Stimulated activated naive CD8-positive, alpha-beta T cell treated with anti-CD3 and anti-CD28 coated beads, Interleukin-15, Interleukin-2, amounts not matched to agents 100 ng/mL and 50 ng/mL, for 24 hours (primary cell): ENCODE measurements around the gene INO80E.

Experiments
- H3K27ac Mint-ChIP-seq: one replicate; pipeline ENCODE4 v1.8.0; 2021; ENCODE audit warnings: mild to moderate bottlenecking, mixed read lengths
- H3K27me3 Mint-ChIP-seq: one replicate; pipeline ENCODE4 v1.8.0; 2021; ENCODE audit warnings: mixed read lengths
- H3K36me3 Mint-ChIP-seq: one replicate; pipeline ENCODE4 v1.8.0; 2021; ENCODE audit warnings: low read depth, mixed read lengths
- H3K4me1 Mint-ChIP-seq: one replicate; pipeline ENCODE4 v1.8.0; 2021; ENCODE audit warnings: low read depth, mixed read lengths
- H3K4me3 Mint-ChIP-seq: one replicate; pipeline ENCODE4 v1.8.0; 2021; ENCODE audit warnings: mild to moderate bottlenecking, mixed read lengths
- H3K9me3 Mint-ChIP-seq: one replicate; pipeline ENCODE4 v1.8.0; 2021; ENCODE audit warnings: mixed read lengths

The INO80E gene

DNA sequence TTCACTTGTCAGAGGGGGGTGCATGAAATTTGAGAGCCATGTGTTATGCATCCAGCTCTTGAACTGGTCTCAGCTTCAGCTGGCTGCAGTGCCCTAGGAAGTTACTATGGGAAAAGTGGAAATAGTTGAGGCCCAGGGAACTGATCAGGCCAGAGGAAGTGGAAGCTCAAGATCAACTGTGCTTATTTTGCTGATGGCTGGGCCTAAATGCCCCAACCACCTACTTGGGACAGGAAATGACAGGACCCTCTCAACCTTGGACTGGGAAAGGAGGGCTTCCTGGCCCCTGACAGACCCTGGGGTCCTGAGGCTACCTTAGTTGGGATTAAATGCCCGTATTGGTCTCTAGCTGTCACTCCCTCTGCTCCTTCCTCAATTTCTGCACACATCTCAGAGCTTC is 23.5 kb upstream of the INO80E start:
- Mint-ChIP-seq H3K36me3 (peaks cover 31% of the 10 kb centered on the region), H3K4me1 (peaks cover 33% of the 10 kb centered on the region), H3K9me3 (peaks cover 6% of the 10 kb centered on the region), H3K27me3 (no peaks in the 10 kb centered on the region), H3K4me3 (no peak overlapping the region), H3K27ac (no peak overlapping the region)

DNA sequence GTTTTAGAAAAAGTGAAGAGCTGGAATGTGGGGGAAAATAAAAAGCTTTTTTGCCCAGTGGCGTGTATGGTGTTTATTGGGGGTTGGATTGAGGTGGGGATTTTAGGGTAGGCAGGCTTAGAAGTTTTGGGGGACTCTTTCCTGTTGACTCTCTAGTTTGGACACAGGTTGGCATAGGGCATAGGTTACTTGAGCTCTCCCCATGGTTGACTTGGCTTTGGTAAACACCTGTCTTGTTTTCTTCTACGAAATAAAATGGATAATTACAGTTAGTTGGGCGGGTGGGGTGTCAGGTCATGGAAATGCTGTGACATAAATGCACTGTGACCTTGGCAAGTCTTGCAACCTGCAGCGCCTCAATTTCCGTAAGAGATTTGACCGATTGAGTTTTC is 23.1 kb upstream of the INO80E start:
- Mint-ChIP-seq H3K4me3 (peak overlapping the region; percentile 91), H3K36me3 (peaks cover 31% of the 10 kb centered on the region), H3K27me3 (no peaks in the 10 kb centered on the region), H3K4me1 (peaks cover 33% of the 10 kb centered on the region), H3K9me3 (peaks cover 6% of the 10 kb centered on the region), H3K27ac (peak overlapping the region; percentile 93)

DNA sequence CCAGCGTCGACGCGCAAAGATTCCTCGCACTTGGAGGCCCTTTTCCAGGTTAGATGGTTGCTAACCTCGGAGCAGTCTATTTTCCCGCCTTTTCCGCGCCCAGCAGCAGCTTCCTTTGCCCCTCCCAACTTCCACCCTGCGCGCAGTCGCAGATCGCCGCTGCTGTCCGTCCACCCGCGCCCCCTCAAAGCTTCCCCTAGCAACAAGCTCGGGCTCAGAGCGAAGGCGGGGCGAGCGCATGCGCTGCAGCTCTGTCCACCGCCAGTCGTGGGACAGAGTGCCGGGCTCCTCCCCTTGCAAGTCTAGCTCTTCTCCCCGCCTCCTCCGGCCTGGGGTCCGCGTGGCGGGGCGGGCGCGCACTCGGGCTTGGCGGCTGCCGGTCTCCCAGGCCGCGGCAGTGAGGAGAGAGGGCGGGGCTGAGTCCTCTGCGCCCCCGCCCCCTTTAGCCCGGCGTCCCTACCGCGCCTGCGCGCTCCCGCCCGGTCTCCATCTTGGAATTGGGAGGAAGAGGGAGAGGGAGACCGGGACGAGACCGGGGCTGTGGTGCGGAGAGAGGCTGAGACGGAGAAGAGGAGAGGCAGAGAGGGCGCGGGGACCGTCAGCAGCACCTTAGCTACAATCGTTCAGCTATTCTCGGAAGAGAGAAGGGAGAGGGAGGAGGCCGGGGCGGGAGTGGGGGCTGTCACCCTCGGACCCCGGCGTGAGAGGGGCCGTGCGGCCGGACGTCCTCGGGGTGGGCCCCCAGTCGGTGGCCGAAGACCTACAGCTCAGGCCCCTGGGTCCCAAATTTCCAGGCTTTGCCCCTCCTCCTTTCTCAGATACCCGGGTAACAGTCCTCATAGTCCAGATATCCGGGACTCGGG is 22.4 kb upstream of the INO80E start, which contains the start of gene TAOK2:
TAOK2 (plus strand) TSS at position 485 of the 863 bp plus-strand sequence. CDS start 3,905 bp downstream, outside the sequence.
- Mint-ChIP-seq H3K27ac (peak within 1 kb of the TSS; percentile 93), H3K27me3 (no peaks in the 10 kb centered on the region), H3K4me1 (peaks cover 33% of the 10 kb centered on the region), H3K36me3 (peaks cover 30% of the 10 kb centered on the region), H3K4me3 (peak within 1 kb of the TSS; percentile 91), H3K9me3 (peaks cover 6% of the 10 kb centered on the region)

DNA sequence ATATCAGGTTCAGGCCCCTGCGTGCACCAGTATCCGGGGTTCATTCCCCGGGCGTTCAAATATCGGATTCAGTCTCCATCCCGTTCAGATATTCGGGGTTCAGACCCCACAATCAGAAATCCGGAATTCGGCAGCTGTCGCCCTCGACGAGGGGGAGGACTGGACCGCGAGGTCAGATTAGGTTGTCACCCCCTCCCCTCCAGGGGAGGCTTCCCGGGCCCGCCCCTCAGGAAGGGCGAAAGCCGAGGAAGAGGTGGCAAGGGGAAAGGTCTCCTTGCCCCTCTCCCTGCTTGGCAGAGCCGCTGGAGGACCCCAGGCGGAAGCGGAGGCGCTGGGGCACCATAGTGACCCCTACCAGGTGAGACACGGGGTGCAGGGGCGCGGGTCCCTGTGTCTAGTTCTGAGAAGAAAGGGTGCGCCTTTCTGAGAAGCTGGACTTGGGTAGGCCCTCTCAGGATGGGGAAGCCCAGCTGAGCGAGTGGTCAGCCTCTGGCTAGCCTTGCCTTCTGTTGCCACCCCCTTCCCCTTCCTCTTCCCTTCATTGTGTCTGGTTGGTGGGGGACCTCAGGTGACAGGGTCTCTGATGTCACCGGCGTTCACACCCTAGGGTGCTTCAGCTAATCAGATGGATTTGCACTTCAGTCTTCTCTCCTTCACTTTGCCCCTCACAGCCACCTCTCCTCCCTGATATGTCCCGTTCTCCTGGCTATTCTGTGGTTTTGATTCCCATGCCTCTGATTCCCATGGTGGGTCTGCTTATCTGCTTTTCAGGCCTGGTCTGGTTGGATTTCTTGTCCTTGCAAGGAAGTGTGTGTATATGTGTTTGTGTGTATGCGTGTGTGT is 21.5 kb upstream of the INO80E start:
- H3K27me3 Mint-ChIP-seq = no peaks in the 10 kb centered on the region
- peaks cover 33% of the 10 kb centered on the region for H3K4me1 Mint-ChIP-seq
- peaks cover 34% of the 10 kb centered on the region for H3K36me3 Mint-ChIP-seq

DNA sequence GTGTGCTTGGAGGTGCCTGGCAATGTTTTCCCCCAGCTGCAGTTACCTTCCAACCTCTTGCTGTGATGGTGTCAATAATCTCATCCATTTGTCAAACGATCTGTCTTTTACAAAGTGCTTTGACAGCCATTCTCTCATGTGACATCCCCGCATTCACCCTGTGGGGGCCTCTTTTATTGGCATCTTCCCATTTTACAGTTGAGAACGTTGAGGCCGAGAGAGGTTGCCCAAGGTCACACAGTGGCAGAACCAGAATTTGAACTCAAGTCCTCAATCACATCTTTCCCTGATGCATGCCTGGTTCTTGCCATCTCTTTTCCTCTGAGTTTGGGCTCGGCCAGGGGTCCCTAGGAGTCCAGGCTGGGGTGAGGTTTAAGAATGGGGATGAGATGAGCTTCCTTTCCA is 20.9 kb upstream of the INO80E start:
- Mint-ChIP-seq H3K4me1 (peaks cover 33% of the 10 kb centered on the region), H3K4me3 (peak overlapping the region; percentile 91), H3K9me3 (peaks cover 6% of the 10 kb centered on the region), H3K36me3 (peaks cover 35% of the 10 kb centered on the region), H3K27me3 (no peaks in the 10 kb centered on the region), H3K27ac (peak overlapping the region; percentile 93)

More for the DNA sequence above, 21.5 kb upstream of the INO80E start:
- Mint-ChIP-seq H3K9me3 (peaks cover 6% of the 10 kb centered on the region), H3K27ac (peak overlapping the region; percentile 93), H3K4me3 (peak overlapping the region; percentile 91)

DNA sequence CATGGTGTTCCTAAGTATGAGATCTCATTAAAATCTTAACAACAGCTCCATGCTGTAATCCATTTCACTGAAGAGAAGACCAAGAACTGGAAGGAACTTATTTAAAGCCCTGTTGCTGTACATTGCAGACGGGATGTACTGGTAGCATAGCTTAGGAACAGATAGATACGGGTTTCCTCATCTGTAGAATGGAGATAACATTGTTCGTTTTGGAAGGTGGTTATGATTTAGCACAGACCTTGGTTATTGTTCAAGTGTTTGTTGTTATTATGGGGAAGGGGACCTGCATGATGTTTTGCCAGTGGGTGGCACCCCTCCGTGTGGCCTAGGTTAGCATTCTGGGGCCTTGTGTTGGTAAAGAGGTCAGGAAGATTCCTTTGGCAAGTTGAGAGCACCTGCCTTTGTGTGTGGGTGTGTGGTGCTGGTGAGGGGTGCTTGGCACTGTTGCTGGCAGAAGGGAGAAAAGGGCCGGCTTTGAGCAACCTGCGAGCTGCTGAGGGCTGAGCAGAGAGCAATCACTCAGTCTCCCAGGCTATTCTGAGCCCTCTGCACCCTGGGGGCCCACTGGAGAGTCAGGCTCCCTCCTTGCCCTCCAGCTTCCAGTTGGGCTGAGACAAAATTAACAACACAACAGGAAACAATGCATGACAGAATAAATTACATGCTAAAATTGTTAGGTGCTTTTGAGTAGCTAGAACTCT is 20.1 kb upstream of the INO80E start:
- Mint-ChIP-seq H3K9me3 (peaks cover 6% of the 10 kb centered on the region), H3K36me3 (peaks cover 41% of the 10 kb centered on the region), H3K4me3 (peak overlapping the region; percentile 91), H3K27ac (peak overlapping the region; percentile 53), H3K4me1 (peaks cover 33% of the 10 kb centered on the region), H3K27me3 (no peaks in the 10 kb centered on the region)

DNA sequence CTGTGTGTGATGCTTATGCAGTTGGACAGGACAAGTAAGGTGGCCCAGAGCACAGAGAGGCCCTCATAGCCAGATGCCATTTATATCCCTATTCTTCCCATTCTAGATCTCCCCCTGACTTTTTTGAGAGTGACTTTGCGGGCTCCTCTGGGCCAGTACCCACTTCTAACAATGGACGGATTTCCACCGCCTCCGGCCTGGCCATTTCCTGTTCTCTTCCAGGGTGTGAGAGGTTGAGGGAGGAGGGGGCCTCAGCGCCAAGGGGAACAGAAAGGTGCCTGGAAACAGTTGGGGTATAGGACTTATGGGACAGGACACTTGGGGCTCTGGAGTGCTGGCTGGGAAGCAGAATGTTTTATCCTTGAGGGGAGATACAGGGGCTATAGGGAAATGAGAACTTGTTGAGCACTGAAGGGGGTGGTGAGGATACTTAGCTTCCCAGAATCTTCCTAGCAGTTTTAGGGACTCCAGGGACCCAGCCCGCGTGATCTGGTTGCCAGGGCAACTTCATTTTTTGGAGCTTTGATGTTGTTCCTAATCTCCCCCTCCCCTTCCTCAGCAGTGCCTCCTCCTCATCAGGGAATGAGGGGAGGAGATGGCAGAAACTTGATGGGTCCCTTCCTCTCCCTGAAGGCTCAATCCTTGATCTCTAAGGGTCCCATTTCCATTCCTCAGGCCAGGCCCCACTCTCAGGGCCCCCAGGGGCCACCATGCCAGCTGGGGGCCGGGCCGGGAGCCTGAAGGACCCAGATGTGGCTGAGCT is 18.8 kb upstream of the INO80E start:
- H3K36me3 Mint-ChIP-seq = peaks cover 43% of the 10 kb centered on the region
- H3K4me3 Mint-ChIP-seq = no peak overlapping the region
- H3K27me3 Mint-ChIP-seq = no peaks in the 10 kb centered on the region
- H3K9me3 Mint-ChIP-seq = peaks cover 6% of the 10 kb centered on the region
- H3K4me1 Mint-ChIP-seq = peaks cover 33% of the 10 kb centered on the region
- no peak overlapping the region for H3K27ac Mint-ChIP-seq

DNA sequence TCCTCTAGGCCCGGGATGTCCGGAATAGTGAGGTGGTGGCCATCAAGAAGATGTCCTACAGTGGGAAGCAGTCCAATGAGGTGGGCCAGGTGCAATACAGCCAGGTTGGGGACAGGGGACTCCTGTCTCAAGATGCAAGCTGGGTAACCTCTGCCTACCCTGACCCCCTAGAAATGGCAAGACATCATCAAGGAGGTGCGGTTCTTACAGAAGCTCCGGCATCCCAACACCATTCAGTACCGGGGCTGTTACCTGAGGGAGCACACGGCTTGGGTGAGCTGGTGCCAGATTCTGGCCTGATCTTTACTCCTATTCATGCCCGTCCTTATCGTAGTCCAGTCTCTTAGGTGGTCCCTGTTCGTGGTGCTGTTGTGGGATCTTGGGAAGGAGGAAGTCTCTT is 18.0 kb upstream of the INO80E start:
- Mint-ChIP-seq H3K27ac (peak overlapping the region; percentile 41), H3K9me3 (peaks cover 2% of the 10 kb centered on the region), H3K36me3 (peaks cover 41% of the 10 kb centered on the region)

DNA sequence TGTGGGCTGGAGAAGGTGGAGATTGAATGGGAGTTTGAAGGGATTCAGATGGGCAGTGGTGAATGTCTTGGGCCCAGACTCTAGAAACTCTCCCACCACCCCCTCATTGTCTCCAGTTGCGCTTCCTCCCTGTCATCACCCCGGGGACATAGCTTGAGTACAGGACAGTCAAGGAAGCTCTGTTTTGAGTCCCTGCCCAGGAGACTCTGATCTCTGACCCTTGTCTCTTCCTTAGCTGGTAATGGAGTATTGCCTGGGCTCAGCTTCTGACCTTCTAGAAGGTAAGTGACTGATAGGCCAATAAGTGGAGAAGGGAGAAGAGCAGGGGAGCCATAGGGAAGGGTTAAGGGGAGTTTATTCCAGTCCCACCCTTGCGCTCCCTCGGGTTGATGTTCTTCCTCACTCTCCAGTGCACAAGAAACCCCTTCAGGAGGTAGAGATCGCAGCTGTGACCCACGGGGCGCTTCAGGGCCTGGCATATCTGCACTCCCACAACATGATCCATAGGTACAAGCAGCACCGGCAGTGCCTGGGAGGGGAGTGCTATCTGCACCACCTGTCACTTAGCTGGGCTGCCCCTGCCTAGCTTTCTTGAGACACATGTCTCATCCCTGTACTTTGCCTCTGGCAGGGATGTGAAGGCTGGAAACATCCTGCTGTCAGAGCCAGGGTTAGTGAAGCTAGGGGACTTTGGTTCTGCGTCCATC is 17.3 kb upstream of the INO80E start:
- Mint-ChIP-seq H3K36me3 (peaks cover 44% of the 10 kb centered on the region), H3K4me1 (peaks cover 24% of the 10 kb centered on the region), H3K9me3 (no peaks in the 10 kb centered on the region), H3K27me3 (no peaks in the 10 kb centered on the region), H3K27ac (peak overlapping the region; percentile 41), H3K4me3 (no peak overlapping the region)

More for the DNA sequence above, 18.0 kb upstream of the INO80E start:
- no peaks in the 10 kb centered on the region for H3K27me3 Mint-ChIP-seq
- no peak overlapping the region for H3K4me3 Mint-ChIP-seq
- peaks cover 29% of the 10 kb centered on the region for H3K4me1 Mint-ChIP-seq

DNA sequence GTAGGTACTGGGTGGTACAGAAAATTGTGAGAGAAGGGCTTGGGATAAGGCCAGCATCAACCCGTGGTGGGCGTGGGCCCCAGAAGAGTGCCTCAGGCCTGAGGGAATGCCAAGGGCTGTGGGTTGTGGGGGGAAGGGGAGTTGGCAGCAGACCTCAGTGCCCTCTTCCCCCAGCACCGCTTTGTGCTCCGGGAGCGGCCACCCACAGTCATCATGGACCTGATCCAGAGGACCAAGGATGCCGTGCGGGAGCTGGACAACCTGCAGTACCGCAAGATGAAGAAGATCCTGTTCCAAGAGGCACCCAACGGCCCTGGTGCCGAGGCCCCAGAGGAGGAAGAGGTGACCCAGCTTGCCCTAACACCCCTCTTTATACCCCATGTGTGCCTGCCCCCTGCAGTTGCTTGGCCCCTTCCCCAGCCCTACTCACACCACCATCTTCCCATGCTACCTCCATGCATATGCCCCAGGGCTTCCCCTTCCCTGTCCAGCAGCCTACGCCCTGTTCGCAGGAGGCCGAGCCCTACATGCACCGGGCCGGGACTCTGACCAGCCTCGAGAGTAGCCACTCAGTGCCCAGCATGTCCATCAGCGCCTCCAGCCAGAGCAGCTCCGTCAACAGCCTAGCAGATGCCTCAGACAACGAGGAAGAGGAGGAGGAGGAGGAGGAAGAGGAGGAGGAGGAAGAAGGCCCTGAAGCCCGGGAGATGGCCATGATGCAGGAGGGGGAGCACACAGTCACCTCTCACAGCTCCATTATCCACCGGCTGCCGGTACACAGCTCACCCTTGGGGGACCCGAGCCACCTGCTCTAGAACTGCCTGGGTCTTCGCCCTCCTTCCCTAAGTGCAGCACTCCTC is 13.3 kb upstream of the INO80E start:
- Mint-ChIP-seq H3K4me3 (no peak overlapping the region), H3K4me1 (no peaks in the 10 kb centered on the region), H3K36me3 (peaks cover 66% of the 10 kb centered on the region), H3K9me3 (no peaks in the 10 kb centered on the region), H3K27ac (no peak overlapping the region), H3K27me3 (no peaks in the 10 kb centered on the region)

DNA sequence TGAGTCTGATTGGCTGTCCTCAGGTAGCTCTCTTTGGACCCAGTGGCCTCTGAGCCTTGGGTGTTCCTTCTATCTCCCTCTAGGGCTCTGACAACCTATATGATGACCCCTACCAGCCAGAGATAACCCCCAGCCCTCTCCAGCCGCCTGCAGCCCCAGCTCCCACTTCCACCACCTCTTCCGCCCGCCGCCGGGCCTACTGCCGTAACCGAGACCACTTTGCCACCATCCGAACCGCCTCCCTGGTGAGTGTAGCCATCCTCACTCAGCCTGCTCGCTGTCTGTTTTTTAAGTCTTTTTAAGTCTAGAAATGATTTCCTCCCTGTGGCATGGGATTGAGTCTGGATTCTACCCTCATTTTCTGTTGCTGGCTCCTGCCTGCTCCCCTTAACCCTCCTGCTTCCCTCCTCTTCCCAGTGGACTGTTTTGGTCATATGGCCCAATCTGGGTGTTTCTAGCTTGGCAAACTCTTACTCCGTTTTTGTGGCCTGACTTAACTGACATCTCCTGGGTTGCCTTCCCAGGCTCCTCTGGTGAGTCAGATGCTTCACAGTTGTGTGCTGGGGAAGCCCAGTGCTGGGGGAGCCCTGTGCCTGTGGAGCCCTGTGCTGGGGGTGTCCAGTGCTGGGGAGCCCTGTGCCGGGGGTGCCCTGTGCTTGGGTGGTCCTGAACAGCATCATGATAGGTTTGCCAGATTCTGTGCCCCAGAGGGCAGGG is 12.5 kb upstream of the INO80E start:
- H3K27ac Mint-ChIP-seq = no peak overlapping the region
- no peaks in the 10 kb centered on the region for H3K27me3 Mint-ChIP-seq
- no peaks in the 10 kb centered on the region for H3K9me3 Mint-ChIP-seq
- peaks cover 70% of the 10 kb centered on the region for H3K36me3 Mint-ChIP-seq
- H3K4me3 Mint-ChIP-seq = no peak overlapping the region
- H3K4me1 Mint-ChIP-seq = no peaks in the 10 kb centered on the region

DNA sequence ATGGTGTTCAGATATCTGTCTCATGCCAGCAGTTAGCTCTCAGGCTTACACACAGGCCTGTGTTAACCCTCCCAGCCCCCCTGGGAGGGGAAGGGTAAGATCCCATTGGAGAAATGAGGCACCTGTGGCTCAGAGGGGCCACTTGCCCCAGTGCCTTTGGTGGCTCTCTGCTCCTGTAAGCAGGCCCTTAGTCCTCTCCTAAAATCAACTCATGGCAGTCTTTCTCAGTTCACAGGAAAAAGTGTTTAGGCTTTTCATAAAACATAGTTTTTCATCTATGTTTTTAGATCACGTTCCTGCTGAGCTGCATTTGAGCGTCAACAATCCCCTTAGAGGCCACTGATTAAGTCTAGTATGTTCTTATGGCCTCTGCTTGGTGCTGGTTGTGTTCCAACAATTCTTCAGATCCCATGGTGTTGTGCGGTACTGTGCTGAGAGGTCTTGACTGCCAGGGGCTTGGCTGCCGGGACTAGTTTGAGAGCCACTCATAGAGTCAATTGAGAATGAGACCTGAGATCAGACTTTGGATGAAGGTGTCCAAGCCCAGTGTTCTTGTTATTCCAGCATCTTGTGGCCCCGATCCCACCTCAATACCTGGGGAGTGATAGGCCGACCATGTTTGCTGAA is 11.8 kb upstream of the INO80E start:
- H3K36me3 Mint-ChIP-seq = peaks cover 66% of the 10 kb centered on the region
- no peaks in the 10 kb centered on the region for H3K27me3 Mint-ChIP-seq
- no peaks in the 10 kb centered on the region for H3K9me3 Mint-ChIP-seq
- H3K4me1 Mint-ChIP-seq = no peaks in the 10 kb centered on the region
- H3K27ac Mint-ChIP-seq = no peak overlapping the region
- no peak overlapping the region for H3K4me3 Mint-ChIP-seq
